ENCODE results near the gene MDH2. TPM values are rescaled to one million over a fixed set of nuclear protein-coding genes. Genes with fewer than 3 reads are reported as not detected.
"Not testable (repeated sequence)": the region's sequence is repeated elsewhere in the genome, so short reads cannot be mapped to it uniquely, and the experiment has no call there.

The MDH2 gene
- total and polyA plus RNA-seq, 5 donors = 310 to 499 (median 469) TPM

DNA sequence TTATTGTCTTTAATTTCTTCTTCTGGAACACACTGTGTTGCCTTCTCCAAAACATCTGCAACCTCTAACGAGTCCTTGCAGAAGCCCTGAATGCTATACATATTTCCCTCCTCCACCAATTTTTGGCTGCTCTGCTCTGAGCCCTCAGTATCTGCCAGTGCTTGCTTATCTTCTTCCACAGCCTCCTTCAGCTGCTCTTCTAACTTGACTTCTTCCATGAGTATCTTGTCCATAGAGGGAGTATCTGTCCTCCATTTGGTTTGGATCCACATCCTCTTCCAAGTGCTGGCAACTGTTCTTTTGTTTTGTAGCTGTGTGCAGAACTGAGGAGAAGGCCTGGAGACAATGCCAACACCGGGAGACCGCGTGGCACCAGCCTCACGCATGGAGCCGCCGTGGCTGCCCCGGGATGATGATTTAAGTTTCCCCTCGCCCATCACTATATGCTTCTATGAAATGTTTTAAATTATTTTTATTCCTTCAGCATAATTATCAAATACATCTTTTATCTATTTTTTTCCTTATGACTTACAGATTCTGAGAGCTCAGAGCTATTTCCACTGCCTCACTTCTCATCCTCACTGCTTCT lies 65.2 kb downstream of the MDH2 start:
- DNase-seq; ATAC-seq; H3K4me1 ChIP-seq (ENCODE audit: control insufficient read depth, insufficient read depth, low read length); intact Hi-C loops (cut with DNase I); H3K27me3 ChIP-seq (ENCODE audit: control insufficient read depth, insufficient read depth); H3K27ac ChIP-seq (ENCODE audit: low read length); H3K9me3 ChIP-seq (ENCODE audit: control insufficient read depth, low read length); H3K4me3 ChIP-seq (ENCODE audit: low read length): not testable (repeated sequence)
- 78% methylated on average over 9 of the region's 9 CpGs for WGBS

DNA sequence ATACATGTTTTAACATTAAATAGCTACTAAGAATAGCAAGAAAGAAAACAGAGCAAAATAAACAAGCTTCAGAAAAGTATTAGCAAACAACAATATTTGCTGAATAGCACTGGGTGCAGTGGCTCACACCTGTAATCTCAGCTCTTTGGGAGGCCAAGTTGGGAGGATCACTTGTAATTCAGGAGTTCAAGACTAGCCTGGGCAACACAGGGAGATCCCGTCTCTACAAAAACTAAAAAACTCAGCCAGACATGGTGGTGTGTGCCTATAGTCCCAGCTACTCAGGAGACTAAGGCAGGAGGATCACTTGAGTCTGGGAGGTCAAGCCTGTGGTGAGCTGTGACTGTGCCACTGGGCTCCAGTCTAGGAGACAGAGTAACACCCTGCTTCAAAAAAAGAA lies 66.8 kb downstream of the MDH2 start:
- H3K27ac ChIP-seq (ENCODE audit: low read length); H3K4me3 ChIP-seq (ENCODE audit: low read length): not testable (repeated sequence)
- 91% methylated on average over 1 of the region's 1 CpG for WGBS

More for the DNA sequence above, 66.8 kb downstream of the MDH2 start:
- H3K9me3 ChIP-seq (ENCODE audit: control insufficient read depth, low read length); DNase-seq; intact Hi-C loops (cut with DNase I); H3K27me3 ChIP-seq (ENCODE audit: control insufficient read depth, insufficient read depth); ATAC-seq; H3K4me1 ChIP-seq (ENCODE audit: control insufficient read depth, insufficient read depth, low read length): not testable (repeated sequence)

Other genes starting within 250 kb of the MDH2 start
- gene CCL24, start 234.3 kb upstream of the MDH2 start, total RNA-seq = not detected
- gene CCL24, start 234.3 kb upstream of the MDH2 start, polyA plus RNA-seq = not detected
- 10 to 100 TPM; 31.8 to 42.4 (median 35.9) TPM for gene RHBDD2, start 169.1 kb upstream of the MDH2 start, total RNA-seq
- 36.2 TPM for gene RHBDD2, start 169.1 kb upstream of the MDH2 start, polyA plus RNA-seq
- gene POR, start 133.0 kb upstream of the MDH2 start, total RNA-seq = 100 to 1,000 TPM in 1 of 4 donors, 10 to 100 TPM in 3; 59.8 to 122 (median 62.7) TPM
- 47.4 TPM for gene POR, start 133.0 kb upstream of the MDH2 start, polyA plus RNA-seq
- gene TMEM120A, start 53.5 kb upstream of the MDH2 start, total RNA-seq = 100 to 1,000 TPM in 1 of 4 donors, 10 to 100 TPM in 3; 67.7 to 111 (median 82.3) TPM
- gene TMEM120A, start 53.5 kb upstream of the MDH2 start, polyA plus RNA-seq = 88.7 TPM
- 10 to 100 TPM; 10.2 to 28.5 (median 21.1) TPM for gene STYXL1, start 106 bp upstream of the MDH2 start, total RNA-seq
- gene STYXL1, start 106 bp upstream of the MDH2 start, polyA plus RNA-seq = 43.7 TPM
- gene SRRM3, start 153.8 kb downstream of the MDH2 start, total RNA-seq = 10 to 100 TPM; 20.6 to 25.2 (median 23.4) TPM
- gene SRRM3, start 153.8 kb downstream of the MDH2 start, polyA plus RNA-seq = 52.8 TPM

Data from right cardiac atrium (tissue), 5 donors.